SU-DHL-6 (cell line): ENCODE results near the gene RNF146.

Experiments
- H2AFZ ChIP-seq: fragments of 200-600 bp; sonication (generic); 2 replicates; pipeline ENCODE4 v1.6.1; 2014; ENCODE audit warnings: low read depth, mild to moderate bottlenecking, moderate library complexity, mixed read lengths, antibody characterized with exemption, low read length; ENCODE audit not compliant: severe bottlenecking
- H3F3A ChIP-seq: fragments of 200-600 bp; shearing (Covaris generic); 2 replicates; pipeline ENCODE4 v1.6.0; 2016; ENCODE audit warnings: antibody characterized with exemption, mild to moderate bottlenecking; ENCODE audit not compliant: insufficient read depth
- H3K27ac ChIP-seq: fragments of 200-600 bp; sonication (generic); 2 replicates; pipeline ENCODE4 v1.5.1; 2016; ENCODE audit warnings: low read depth, mild to moderate bottlenecking, low read length, moderate library complexity, mixed read lengths
- H3K27me3 ChIP-seq: fragments of 200-600 bp; sonication (generic), shearing (Covaris generic); 2 replicates; pipeline ENCODE4 v1.6.0; 2014; ENCODE audit warnings: mild to moderate bottlenecking, low read length
- H3K36me3 ChIP-seq: fragments of 200-600 bp; sonication (generic); 2 replicates; pipeline ENCODE4 v1.6.1; 2014; ENCODE audit warnings: mild to moderate bottlenecking, low read length, mixed read lengths
- H3K4me2 ChIP-seq: fragments of 300-600, 200-600 bp; shearing (Covaris generic), sonication (generic); 2 replicates; pipeline ENCODE4 v1.6.0; 2014; ENCODE audit warnings: low read length, low read depth, mild to moderate bottlenecking; ENCODE audit not compliant: poor library complexity, severe bottlenecking
- H3K4me3 ChIP-seq: fragments of 200-600 bp; sonication (generic); 2 replicates; pipeline ENCODE4 v1.5.1; 2014; ENCODE audit warnings: antibody characterized with exemption, low read length, mild to moderate bottlenecking, mixed read lengths; ENCODE audit not compliant: insufficient read depth, poor library complexity, severe bottlenecking
- H3K79me2 ChIP-seq: fragments of 200-600 bp; sonication (generic); 2 replicates; pipeline ENCODE4 v1.6.1; 2014; ENCODE audit warnings: mild to moderate bottlenecking, low read length, moderate library complexity; ENCODE audit not compliant: insufficient read depth
- H3K9ac ChIP-seq: fragments of 200-600 bp; sonication (generic); 2 replicates; pipeline ENCODE4 v1.7.0; 2014; ENCODE audit warnings: mild to moderate bottlenecking, low read length
- H3K9me2 ChIP-seq: fragments of 200-600 bp; sonication (generic); replicated peaks from 2 replicates; pipeline ENCODE4 v1.6.1; 2014; ENCODE audit warnings: low read length; ENCODE audit not compliant: insufficient read depth
- H3K9me3 ChIP-seq: fragments of 200-600 bp; sonication (generic); 2 replicates; pipeline ENCODE4 v1.6.1; 2014; ENCODE audit warnings: low read length, mixed read lengths; ENCODE audit not compliant: insufficient read depth
- H4K20me1 ChIP-seq: fragments of 200-600 bp; sonication (generic); 2 replicates; pipeline ENCODE4 v1.6.1; 2014; ENCODE audit warnings: low read depth, mild to moderate bottlenecking, antibody characterized with exemption, low read length, moderate library complexity, mixed read lengths
- CTCF ChIP-seq: fragments of 200-600 bp; sonication (generic); IDR thresholded peaks from one replicate; pipeline ENCODE4 v1.5.1; 2017; ENCODE audit warnings: antibody characterized with exemption, mild to moderate bottlenecking, low read length, moderate library complexity; ENCODE audit not compliant: insufficient read depth, poor library complexity, severe bottlenecking
- EZH2phosphoT487 ChIP-seq: fragments of 200-600 bp; sonication (generic), shearing (Covaris generic); conservative IDR thresholded peaks from 2 replicates; pipeline ENCODE4 v1.6.1; 2018; ENCODE audit warnings: mild to moderate bottlenecking, antibody characterized with exemption, low read length, moderate library complexity, mixed read lengths

The RNF146 gene

DNA sequence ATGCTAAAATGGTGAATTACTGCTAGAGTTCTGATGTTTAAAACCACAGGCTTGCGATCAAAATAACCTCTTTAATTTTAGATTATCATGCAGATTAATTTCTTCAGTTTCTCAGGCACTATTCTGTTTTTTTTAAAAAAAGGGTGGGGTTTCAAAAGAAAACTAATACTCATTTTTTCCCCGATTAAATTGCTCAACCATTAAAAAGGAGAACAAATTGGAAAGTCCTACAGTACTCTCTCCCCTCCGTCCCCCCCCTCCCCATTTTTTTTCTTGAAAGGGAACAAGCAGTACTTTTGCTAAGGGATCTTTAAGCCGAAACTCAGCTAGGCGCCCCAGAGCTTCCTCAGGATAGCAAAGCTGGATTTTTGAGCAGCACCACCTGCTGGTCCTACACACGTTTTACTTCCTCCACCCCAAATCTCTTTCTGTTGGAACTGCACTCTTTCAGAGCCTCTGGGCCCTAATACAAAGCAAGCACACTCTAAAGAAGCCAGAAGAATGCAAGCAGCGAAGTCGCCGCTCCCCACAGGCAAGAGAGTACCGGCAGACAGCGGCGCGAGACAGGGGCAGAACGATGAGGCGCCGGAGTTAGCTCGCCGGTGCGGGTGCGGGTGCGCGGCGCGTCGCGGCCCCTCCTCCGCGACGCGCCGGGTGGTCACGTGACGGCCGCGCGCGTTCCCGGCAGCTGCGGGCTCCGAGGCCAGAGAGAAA, at the start of gene RNF146:
Gene RNF146 (plus strand): TSS at position 687 of the 714 bp plus-strand sequence. CDS start 13,475 bp downstream, outside the sequence.
- Histone ChIP-seq H4K20me1 (peaks cover 20% of the 10 kb centered on the region; the same call in 1 of the 2 replicates), H3K9me3 (no peaks in the 10 kb centered on the region), H3F3A (peaks cover 15% of the 10 kb centered on the region), H3K79me2 (peaks cover 40% of the 10 kb centered on the region), H3K9me2 (no peaks in the 10 kb centered on the region), H3K4me3 (peak within 1 kb of the TSS; percentile 88), H3K9ac (peak within 1 kb of the TSS; percentile 82), H2AFZ (peak within 1 kb of the TSS; percentile 82), H3K27me3 (no peaks in the 10 kb centered on the region), H3K4me2 (peak within 1 kb of the TSS; percentile 95), H3K36me3 (no peaks in the 10 kb centered on the region), H3K27ac (peak within 1 kb of the TSS; percentile 95)
- TF ChIP-seq CTCF (peak; percentile 86), EZH2phosphoT487 (no peak)

- TF ChIP-seq CTCF (no peak), EZH2phosphoT487 (no peak)
- no peak overlapping the region for H3K9ac ChIP-seq
- H2AFZ ChIP-seq: no peak overlapping the region
- no peak overlapping the region for H3K4me3 ChIP-seq
- no peak overlapping the region for H3K4me2 ChIP-seq
- H3K9me3 ChIP-seq: no peaks in the 10 kb centered on the region
- no peaks in the 10 kb centered on the region for H3K36me3 ChIP-seq
- H3K27me3 ChIP-seq: no peaks in the 10 kb centered on the region
- H3K79me2 ChIP-seq: no peaks in the 10 kb centered on the region
- H3K9me2 ChIP-seq: no peaks in the 10 kb centered on the region
- H3F3A ChIP-seq: no peaks in the 10 kb centered on the region
- no peak overlapping the region for H3K27ac ChIP-seq
- H4K20me1 ChIP-seq: no peaks in the 10 kb centered on the region
Measured at GRCh38 chr6:127219869-127220268, 46.8 kb upstream of the RNF146 start.

GRCh38 chr6:127221201-127221600, 45.5 kb upstream of the RNF146 start:
- H3K79me2 ChIP-seq: no peaks in the 10 kb centered on the region
- no peaks in the 10 kb centered on the region for H3K27me3 ChIP-seq
- no peak overlapping the region for H3K9ac ChIP-seq
- no peaks in the 10 kb centered on the region for H4K20me1 ChIP-seq
- TF ChIP-seq EZH2phosphoT487: no peak
- no peak for TF ChIP-seq CTCF
- H3K9me3 ChIP-seq: no peaks in the 10 kb centered on the region
- no peak overlapping the region for H3K4me3 ChIP-seq
- no peaks in the 10 kb centered on the region for H3K36me3 ChIP-seq
- no peak overlapping the region for H2AFZ ChIP-seq
- no peaks in the 10 kb centered on the region for H3K9me2 ChIP-seq
- no peak overlapping the region for H3K27ac ChIP-seq
- no peak overlapping the region for H3K4me2 ChIP-seq
- H3F3A ChIP-seq: no peaks in the 10 kb centered on the region
